ENCODE results near the gene TMEM219. TPM values are rescaled to one million over a fixed set of nuclear protein-coding genes. Genes with fewer than 3 reads are reported as not detected.

TMEM219 gene
- total and polyA plus RNA-seq, 2 of the 8 experiments (the other 6 are each of a cell fraction or from before 2014, with no cell fraction given) = 60.2 to 116 TPM

DNA sequence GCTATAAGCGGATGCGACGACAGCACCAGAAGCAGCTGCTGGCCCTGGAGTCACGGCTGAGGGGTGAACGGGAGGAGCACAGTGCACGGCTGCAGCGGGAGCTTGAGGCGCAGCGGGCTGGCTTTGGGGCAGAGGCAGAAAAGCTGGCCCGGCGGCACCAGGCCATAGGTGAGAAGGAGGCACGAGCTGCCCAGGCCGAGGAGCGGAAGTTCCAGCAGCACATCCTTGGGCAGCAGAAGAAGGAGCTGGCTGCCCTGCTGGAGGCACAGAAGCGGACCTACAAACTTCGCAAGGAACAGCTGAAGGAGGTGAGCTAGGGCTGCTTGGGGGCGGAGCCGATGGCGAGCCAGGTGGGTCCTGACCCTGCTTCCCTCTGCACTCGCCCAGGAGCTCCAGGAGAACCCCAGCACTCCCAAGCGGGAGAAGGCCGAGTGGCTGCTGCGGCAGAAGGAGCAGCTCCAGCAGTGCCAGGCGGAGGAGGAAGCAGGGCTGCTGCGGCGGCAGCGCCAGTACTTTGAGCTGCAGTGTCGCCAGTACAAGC, 23.5 kb downstream of the TMEM219 start:
- no peak overlapping the region for H3K4me2 ChIP-seq (ENCODE audit: insufficient read depth in 1 of 2, low read depth in 2 of 2, low read length in 2 of 2)
- no peaks in the 10 kb centered on the region for H3K27me3 ChIP-seq (replicated peaks in 1 of 4; ENCODE audit: control insufficient read depth in 3 of 4, extremely low read depth in 1 of 4, insufficient read depth in 3 of 4, low read length in 3 of 4)
- TF ChIP-seq MAFK (IDR thresholded peaks at IDR 0.05; ENCODE audit: low read depth, low read length) (no peak), CREB1 (IDR thresholded peaks at IDR 0.05) (no peak), ATF2 (IDR thresholded peaks at IDR 0.05; ENCODE audit: low read length) (no peak)
- H3K4ac ChIP-seq (replicated peaks; ENCODE audit: insufficient read length, low read depth, low read length) = no peak overlapping the region
- DNase-seq (ENCODE audit: low read depth in 1 of 2, low spot score in 2 of 2) (no peak), FAIRE-seq (no peak)
- no peak overlapping the region for H3K56ac ChIP-seq (replicated peaks; ENCODE audit: insufficient read length, low read depth, low read length)
- H2BK15ac ChIP-seq (ENCODE audit: low read length) = no peak overlapping the region
- ChIA-PET POLR2A (ENCODE audit: partially characterized antibody) (interaction anchor here (0.9 to 2.7 kb wide), 6 partner anchors 9 to 84 kb away, joined by 3 to 14 read pairs (median 4); partner anchors contain the start of gene TAOK2), CTCF (ENCODE audit: partially characterized antibody) (interaction anchor here (1.2 to 1.8 kb wide), 3 partner anchors 10 to 46 kb away, joined by 4 to 7 read pairs (median 7); no protein-coding TSS in a partner anchor)
- no peak overlapping the region for H2BK12ac ChIP-seq (ENCODE audit: low read depth, low read length)
- H3K4me1 ChIP-seq (replicated peaks in 1 of 4; ENCODE audit: control insufficient read depth in 3 of 4, insufficient read depth in 4 of 4, low read length in 3 of 4) = no peaks in the 10 kb centered on the region
- H2AK5ac ChIP-seq (ENCODE audit: low read depth, low read length) = no peak overlapping the region
- H2BK20ac ChIP-seq (ENCODE audit: low read length) = no peak overlapping the region
- H2AFZ ChIP-seq (ENCODE audit: low read length) = no peak overlapping the region
- H4K91ac ChIP-seq (replicated peaks; ENCODE audit: insufficient read length, low read length) = no peak overlapping the region
- H3K79me1 ChIP-seq (ENCODE audit: low read depth, low read length) = no peaks in the 10 kb centered on the region
- no peak overlapping the region for H3K14ac ChIP-seq (ENCODE audit: insufficient read length)
- H4K5ac ChIP-seq (ENCODE audit: insufficient read length, low read depth, low read length) = no peak overlapping the region
- 94% methylated on average over 27 of the region's 28 CpGs; no CpG with 5 or more reads in 1 of the 2 experiments for WGBS, 2 experiments (ENCODE audit: extremely low coverage in 1 of 2, insufficient coverage in 1 of 2, insufficient read length in 1 of 2, insufficient replicate concordance in 2 of 2, low coverage in 1 of 2, low lambda C conversion rate in 2 of 2, missing lambda C conversion rate in 1 of 2)
- H3K4me3 ChIP-seq (ENCODE audit: extremely low read depth in 1 of 4, insufficient read depth in 2 of 4, low read depth in 3 of 4, low read length in 4 of 4) = no peak overlapping the region
- no peak overlapping the region for H3K9ac ChIP-seq (replicated peaks in 1 of 4; ENCODE audit: extremely low read depth in 1 of 4, low read depth in 3 of 4, low read length in 3 of 4)
- H4K8ac ChIP-seq (ENCODE audit: extremely low read depth, insufficient read depth, low read length) = no peak overlapping the region
- H3K23me2 ChIP-seq (ENCODE audit: low read depth, low read length) = no peaks in the 10 kb centered on the region
- no peaks in the 10 kb centered on the region for H3K9me3 ChIP-seq (ENCODE audit: insufficient read depth in 2 of 2, low read depth in 1 of 2, low read length in 1 of 2)
- no peak overlapping the region for H2BK120ac ChIP-seq (replicated peaks; ENCODE audit: low read depth, low read length)
- no peaks in the 10 kb centered on the region for H3K79me2 ChIP-seq (ENCODE audit: control insufficient read depth in 1 of 2, insufficient read depth in 2 of 2, low read length in 2 of 2)
- H4K20me1 ChIP-seq (replicated peaks in 1 of 2; ENCODE audit: control insufficient read depth in 1 of 2, insufficient read depth in 2 of 2, low read length in 2 of 2) = no peaks in the 10 kb centered on the region
- no peak overlapping the region for H3K27ac ChIP-seq (ENCODE audit: low read depth, low read length)
- H3K18ac ChIP-seq (ENCODE audit: extremely low read depth, low read length) = no peak overlapping the region
- peaks cover 12 to 66% (median 51%) of the 10 kb centered on the region in 4 experiments for H3K36me3 ChIP-seq (ENCODE audit: control insufficient read depth in 2 of 4, insufficient read depth in 4 of 4, low read length in 3 of 4)
- no peak overlapping the region for H2BK5ac ChIP-seq (ENCODE audit: low read depth, low read length)
- no peak overlapping the region for H3K23ac ChIP-seq (ENCODE audit: insufficient read length)

Data from H1 (cell line).